DOHH2 (cell line): ENCODE results near the gene PRKG2.

ENCODE experiments used
- CTCF ChIP-seq: fragments of 200-600 bp; sonication (generic); IDR thresholded peaks from one replicate; pipeline ENCODE4 v1.5.1; 2014; ENCODE audit warnings: antibody characterized with exemption, mild to moderate bottlenecking, low read depth, low read length; ENCODE audit not compliant: poor library complexity, severe bottlenecking
- EZH2phosphoT487 ChIP-seq: fragments of 200-600 bp; sonication (generic); IDR thresholded peaks from 2 replicates; pipeline ENCODE4 v1.6.1; 2017; ENCODE audit warnings: borderline replicate concordance, mild to moderate bottlenecking, antibody characterized with exemption, low read length, moderate library complexity, mixed read lengths

GRCh38 chr4:81221303-81222081, 6.5 kb upstream of the PRKG2 start:
- no peak for TF ChIP-seq CTCF
- no peak for TF ChIP-seq EZH2phosphoT487
